Measurements from ENCODE around the gene GBGT1.

GBGT1 gene

GRCh38 chr9:133143639-133144141, 20.0 kb downstream of the GBGT1 start:
- no peak for DNase-seq (ENCODE audit: low spot score)

DNA sequence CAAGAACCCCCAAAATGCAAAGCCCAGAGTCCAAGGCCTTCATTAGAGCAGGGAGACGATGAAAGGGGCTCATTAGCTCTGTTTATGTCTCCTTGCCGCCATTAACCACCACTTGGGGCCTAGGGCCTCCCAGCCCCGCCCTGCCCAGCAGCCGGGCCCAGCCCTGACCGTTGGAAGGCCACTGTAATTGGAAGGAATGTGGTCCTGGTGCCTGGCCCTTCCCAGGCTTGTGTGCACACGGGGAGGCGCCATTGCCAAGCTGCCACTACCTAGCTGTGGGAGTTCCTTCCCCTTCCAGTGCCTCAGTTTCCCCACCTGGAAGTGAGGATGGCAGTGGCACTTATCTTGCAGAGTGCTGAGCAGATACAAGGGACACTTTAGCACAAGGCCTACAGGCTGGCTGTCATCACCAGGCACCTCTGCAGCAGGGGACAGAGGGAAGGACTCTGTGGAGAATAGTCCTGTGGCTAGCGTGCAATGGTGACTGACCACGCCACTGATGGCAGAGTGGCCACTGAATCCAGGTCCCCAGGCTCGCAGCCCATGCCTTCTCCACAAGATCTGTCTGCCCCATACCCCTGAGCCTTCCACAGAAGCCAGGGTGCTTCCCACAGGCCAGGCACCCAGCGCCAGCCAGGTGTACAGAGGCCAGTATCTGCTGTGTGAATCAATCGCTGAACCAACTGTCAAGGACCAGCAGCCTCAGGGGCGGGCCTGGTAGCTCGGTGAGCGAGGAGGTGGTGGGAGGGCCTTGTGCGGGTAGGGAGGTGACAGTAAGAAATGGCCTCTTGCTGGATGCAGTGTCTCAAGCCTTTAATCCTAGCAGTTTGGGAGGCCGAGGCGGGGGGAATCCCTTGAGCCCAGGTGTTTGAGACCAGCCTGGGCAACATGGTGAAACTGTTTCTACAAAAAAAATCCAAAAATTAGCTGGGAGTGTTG, 20.8 kb downstream of the GBGT1 start:
- no peak for DNase-seq (ENCODE audit: low spot score)

DNA sequence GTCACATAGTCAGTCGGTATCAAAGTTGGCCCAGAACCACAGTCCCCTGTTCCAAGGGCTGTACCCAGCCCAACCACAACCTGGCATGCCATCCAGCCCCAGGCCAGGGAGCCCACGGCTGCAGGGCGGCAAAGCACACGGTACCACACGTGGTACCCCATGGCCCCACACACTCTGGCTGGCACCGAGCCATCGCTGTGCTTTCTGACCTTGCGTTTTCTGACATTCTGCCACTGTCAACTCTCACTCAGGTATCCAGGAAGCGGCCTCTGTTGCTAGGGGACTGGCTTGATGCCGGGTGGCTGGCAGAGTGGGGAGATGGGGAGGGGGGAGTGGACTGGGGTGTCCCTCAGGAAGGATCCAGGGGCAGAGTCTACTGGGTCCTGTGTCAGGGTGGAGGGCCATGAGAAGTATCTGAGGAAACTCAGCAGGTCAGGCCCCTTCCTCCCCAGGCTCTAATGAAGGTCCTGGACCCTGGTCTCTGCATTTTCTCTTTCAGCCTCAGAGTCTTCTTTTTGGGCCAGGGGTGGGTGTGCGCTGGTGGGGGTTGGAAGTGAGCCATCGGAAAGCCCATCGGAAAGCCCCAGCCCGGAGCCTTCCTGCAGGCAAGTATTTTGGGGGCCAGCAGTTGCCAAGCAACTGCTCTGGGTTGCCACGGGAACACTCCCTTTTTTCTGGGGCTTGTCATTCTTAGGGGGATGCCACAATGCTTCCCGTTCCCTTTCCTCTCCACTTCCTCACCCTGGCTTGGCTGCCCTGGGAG, 21.7 kb downstream of the GBGT1 start:
- DNase-seq (ENCODE audit: low spot score), result no peak

GRCh38 chr9:133140606-133141005, 23.1 kb downstream of the GBGT1 start:
- no peak for DNase-seq (ENCODE audit: low spot score)

DNA sequence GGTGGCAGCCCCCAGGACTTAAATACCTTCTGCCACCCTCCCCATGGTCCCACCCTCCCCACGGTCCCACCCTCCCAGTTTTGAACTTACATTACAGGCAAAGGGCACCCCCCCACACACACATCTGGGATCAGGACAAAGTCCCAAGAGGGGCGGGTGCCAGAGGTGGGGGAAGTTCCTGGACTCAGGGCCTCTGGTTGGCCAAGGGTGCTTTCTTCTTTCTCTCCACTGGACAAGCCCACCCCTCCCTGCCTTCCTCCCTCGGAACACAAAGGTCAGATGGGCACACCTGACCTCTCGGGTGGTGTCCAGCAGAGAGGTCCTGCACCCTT, 23.6 kb downstream of the GBGT1 start:
- no peak for DNase-seq (ENCODE audit: low spot score)

DNA sequence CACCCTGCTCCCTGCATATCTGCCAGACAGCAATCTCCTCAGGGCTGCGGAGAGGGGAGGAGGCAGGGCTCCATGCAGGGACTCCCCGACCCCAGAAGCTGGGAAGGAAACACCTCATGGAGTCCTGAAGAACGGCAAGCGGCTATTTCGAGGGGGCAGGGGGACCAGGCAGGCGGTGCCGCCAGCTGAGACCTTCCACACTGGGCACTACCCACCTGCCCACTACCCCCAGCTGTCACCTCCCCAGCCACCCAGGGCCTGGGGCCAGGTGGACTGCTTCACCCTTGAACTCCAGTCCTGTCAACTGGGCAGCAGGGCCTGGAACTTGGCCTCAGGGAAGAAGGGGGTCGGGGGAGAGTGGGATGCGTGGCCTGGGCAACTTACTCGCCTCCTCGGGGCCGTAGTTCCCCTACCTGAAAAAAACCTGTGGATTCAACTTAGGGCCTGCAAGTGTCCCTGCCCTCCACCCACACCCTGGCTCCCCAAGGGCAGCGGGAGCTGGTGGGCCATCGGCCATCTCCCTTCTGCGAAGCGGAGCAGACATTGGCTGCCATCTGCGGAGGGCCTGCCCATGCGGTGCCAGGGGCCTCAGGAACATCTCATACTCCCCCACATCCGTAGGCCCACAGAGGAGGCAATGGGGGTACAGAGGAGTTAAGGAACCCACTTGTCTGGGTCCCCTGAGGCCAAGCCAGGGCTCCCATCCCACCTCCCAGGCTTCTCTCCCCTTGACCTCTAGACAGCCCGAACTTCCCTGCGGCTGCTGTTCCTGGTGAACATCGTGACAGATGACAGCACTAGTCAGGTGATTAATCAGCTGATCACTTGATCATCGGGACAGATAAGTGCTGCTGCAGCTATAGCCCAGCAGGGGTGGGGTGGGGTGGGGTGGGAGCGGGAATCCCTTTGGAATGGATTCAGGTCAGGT, 24.2 kb downstream of the GBGT1 start:
- DNase-seq (ENCODE audit: low spot score), result no peak

GRCh38 chr9:133137451-133138231, 26.1 kb downstream of the GBGT1 start:
- no peak for DNase-seq (ENCODE audit: low spot score)

GRCh38 chr9:133135146-133135745, 28.5 kb downstream of the GBGT1 start:
- DNase-seq (ENCODE audit: low spot score), result no peak

DNA sequence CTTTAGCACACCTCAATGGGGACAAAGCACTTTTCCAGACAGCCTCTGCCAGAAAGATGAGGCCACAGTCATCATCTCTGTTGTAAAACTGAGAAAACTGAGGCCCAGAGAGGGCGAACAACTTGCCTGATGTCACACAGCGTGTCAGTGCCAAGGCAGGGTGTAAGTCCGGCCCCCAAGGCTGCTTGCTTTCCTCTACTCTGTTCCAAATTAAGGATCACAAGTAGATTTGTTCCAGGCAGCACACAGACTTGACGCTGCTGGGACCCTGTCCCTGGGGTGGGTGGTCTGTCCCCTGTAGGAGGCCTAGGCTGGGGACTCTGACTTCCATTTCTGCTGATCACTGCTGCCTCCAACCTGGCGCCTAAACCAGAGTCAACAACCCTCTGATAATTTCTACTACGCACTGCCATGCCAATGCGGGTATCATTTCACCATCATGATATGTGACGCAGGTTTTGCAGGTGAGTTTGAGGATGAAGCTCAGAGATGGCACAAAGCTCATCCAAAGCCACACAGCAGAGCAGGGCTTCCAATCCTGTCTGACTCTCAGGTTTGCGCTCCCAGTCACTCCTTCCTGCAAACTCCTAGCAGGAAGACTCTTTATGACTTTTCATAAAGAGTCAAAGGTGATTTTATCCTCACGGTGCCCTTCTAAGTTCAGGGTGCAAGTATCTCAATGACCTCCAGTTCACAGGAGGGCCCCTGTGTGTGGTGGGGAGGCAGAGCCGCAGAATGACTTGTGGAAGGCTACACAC, 29.1 kb downstream of the GBGT1 start:
- no peak for DNase-seq (ENCODE audit: low spot score)

DNA sequence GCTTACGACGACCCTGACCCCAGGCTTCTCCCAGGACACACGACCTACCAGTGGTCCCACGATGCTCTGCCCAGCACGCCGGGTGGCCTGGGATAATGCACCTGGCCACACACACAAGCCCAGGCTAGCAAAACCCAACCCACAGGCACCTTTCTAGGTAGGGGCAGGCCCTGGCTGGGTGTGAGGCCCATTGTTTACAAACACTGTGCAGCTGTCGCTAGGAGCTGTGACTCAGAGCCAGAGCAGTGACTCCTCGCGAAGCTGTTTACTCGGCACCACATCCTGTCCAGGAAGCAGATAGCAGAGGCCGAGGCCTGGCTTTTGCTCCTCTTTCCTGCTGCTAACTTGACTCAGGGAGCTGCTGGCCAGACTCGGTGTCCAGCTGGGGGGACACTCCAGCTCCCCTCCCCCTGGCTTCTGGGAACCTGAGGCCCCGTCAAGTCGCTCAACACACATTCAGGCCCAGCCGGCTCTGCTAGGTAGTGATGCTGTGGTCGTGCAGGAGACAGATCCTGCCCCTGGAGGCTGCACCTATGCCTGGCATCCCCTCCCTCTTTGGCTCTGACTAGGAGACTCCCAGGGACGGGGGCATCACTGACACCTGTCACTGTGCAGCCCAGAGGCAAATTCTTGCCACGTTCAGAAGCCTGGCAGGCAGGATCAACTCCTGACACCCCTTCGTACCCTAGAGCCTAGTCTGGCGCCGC, 29.9 kb downstream of the GBGT1 start:
- peak; percentile 82 for DNase-seq (ENCODE audit: low spot score)

GRCh38 chr9:133132174-133132573, 31.5 kb downstream of the GBGT1 start:
- DNase-seq (ENCODE audit: low spot score), result no peak

GRCh38 chr9:133131506-133131905, 32.2 kb downstream of the GBGT1 start:
- no peak for DNase-seq (ENCODE audit: low spot score)

GRCh38 chr9:133130685-133131244, 32.9 kb downstream of the GBGT1 start:
- DNase-seq (ENCODE audit: low spot score), result peak; percentile 73

- no peak for DNase-seq (ENCODE audit: low spot score)
These were observed 34.5 kb downstream of the GBGT1 start for GRCh38 chr9:133129001-133129795.

DNA sequence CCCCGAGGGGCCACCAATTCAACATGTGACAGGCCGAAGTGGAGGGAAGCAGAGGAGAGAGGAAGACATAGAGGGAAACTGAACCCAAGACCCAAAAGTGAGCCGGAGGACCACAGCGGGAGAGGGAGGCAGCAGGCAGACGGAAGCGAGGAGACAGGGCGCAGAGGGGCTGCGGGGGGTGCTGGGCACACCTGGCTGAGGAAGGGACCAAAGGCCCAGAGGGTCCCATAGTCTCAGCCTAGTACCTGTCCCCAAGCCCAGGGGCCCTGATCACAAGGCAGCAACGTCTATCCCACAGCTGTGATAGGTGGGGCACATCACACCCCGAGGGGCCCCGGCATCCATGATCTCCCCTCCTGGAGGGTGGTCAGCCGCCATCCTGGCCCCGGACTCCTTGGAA, 35.6 kb downstream of the GBGT1 start:
- no peak for DNase-seq (ENCODE audit: low spot score)

DNA sequence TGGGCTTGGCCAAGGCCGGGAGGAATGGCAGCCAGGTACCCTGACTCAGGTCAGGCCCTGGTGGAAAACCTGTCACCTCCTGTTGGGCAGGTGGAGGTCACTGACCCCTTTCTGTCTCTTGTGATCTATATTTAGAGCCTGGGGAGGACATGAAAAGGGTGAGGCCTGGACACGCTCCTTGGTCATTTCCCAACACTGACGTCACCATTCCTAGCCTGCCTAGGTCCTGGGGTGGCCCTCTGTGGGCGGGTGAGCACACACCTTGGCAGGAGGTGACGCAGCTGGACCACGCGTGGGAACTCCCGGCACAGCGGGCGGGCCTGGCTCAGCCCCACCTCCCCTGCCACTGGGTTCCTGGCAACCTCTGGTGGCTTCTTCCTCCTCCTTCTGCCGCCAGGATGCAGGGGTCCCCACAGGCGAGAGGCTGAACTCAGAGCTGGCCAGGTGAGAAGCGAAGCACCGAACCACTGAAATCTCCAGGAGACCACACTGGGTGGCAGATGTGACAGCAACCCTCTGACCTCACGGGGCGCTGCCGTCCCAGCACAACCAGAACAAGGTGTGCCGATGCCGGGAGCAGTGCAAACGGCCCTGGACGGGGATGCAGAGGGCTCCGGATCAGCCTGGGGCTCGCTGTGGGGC, 36.3 kb downstream of the GBGT1 start:
- DNase-seq (ENCODE audit: low spot score), result no peak

GRCh38 chr9:133126697-133127339, 36.9 kb downstream of the GBGT1 start:
- no peak for DNase-seq (ENCODE audit: low spot score)
